Left renal pelvis (tissue), 4 donors: Measurements from ENCODE around the gene SLC46A3. TPM values are rescaled to one million over a fixed set of nuclear protein-coding genes. Genes with fewer than 3 reads are reported as not detected.
A peak's percentile ranks its signal among the peaks of the same experiment; 100 is the strongest.
"Not testable (repeated sequence)": the region's sequence is repeated elsewhere in the genome, so short reads cannot be mapped to it uniquely, and the experiment has no call there.

ENCODE experiments used
- DNase-seq, 4 donors: peaks; one replicate each; pipeline ENCODE4 v3.0.0-alpha.2; 2013; ENCODE audit warnings: low read depth in 4 of 4, low spot score in 3 of 4
- polyA plus RNA-seq, 4 donors: library from polyadenylated mRNA; unstranded; fragments of 120-200 nt; gene quantifications; one replicate each; pipeline ENCODE4 v1.2.1, GENCODE V29; 2013; ENCODE audit not compliant: insufficient read length in 4 of 4

SLC46A3 gene
- polyA plus RNA-seq, 4 donors, result 2.4 to 4.2 (median 2.7) TPM

GRCh38 chr13:28685892-28686291 is 32.9 kb downstream of the SLC46A3 start:
- DNase-seq, result no peak

- no peak for DNase-seq
Observed at GRCh38 chr13:28685114-28685513, 33.7 kb downstream of the SLC46A3 start.

- no peak for DNase-seq
Observed at GRCh38 chr13:28684257-28684656, 34.5 kb downstream of the SLC46A3 start.

GRCh38 chr13:28683169-28683568 is 35.6 kb downstream of the SLC46A3 start:
- DNase-seq, result not testable (repeated sequence)

GRCh38 chr13:28680541-28680940 is 38.2 kb downstream of the SLC46A3 start:
- DNase-seq, result no peak

GRCh38 chr13:28679628-28680027 is 39.1 kb downstream of the SLC46A3 start:
- no peak for DNase-seq

GRCh38 chr13:28678809-28679208 is 40.0 kb downstream of the SLC46A3 start:
- DNase-seq, result no peak

GRCh38 chr13:28671126-28671792 is 47.5 kb downstream of the SLC46A3 start:
- DNase-seq, result no peak

GRCh38 chr13:28666897-28667488 is 51.8 kb downstream of the SLC46A3 start:
- no peak for DNase-seq

GRCh38 chr13:28659621-28659970 is 59.2 kb downstream of the SLC46A3 start:
- DNase-seq, result no peak

- DNase-seq, result peak; percentile 79 to 82 (median 82)
Observed at GRCh38 chr13:28658796-28659620, 59.8 kb downstream of the SLC46A3 start, which contains the start of gene POMP. Gene POMP, plus strand, starts transcription at chr13:28659130. Its CDS starts 55 bp downstream, at chr13:28659185.

- no peak for DNase-seq
Observed at GRCh38 chr13:28658539-28658795, 60.3 kb downstream of the SLC46A3 start.

- DNase-seq, result no peak
Observed at GRCh38 chr13:28657784-28658538, 60.8 kb downstream of the SLC46A3 start.

- DNase-seq, result no peak
Observed at GRCh38 chr13:28655561-28655960, 63.2 kb downstream of the SLC46A3 start.

GRCh38 chr13:28654276-28654675 is 64.5 kb downstream of the SLC46A3 start:
- DNase-seq, result no peak

GRCh38 chr13:28653111-28653510 is 65.7 kb downstream of the SLC46A3 start:
- no peak for DNase-seq

- DNase-seq, result no peak
Observed at GRCh38 chr13:28651810-28652401, 66.9 kb downstream of the SLC46A3 start.

- no peak for DNase-seq
Observed at GRCh38 chr13:28650284-28650683, 68.5 kb downstream of the SLC46A3 start.
